HPDE6-E6E7 (cell line): Measurements from ENCODE around the gene ANKRD13D.

Source experiments
- DNase-seq: peaks from one replicate; pipeline ENCODE4 v3.0.0; 2011; ENCODE audit warnings: missing footprints; ENCODE audit errors: extremely low spot score

Gene ANKRD13D

DNA sequence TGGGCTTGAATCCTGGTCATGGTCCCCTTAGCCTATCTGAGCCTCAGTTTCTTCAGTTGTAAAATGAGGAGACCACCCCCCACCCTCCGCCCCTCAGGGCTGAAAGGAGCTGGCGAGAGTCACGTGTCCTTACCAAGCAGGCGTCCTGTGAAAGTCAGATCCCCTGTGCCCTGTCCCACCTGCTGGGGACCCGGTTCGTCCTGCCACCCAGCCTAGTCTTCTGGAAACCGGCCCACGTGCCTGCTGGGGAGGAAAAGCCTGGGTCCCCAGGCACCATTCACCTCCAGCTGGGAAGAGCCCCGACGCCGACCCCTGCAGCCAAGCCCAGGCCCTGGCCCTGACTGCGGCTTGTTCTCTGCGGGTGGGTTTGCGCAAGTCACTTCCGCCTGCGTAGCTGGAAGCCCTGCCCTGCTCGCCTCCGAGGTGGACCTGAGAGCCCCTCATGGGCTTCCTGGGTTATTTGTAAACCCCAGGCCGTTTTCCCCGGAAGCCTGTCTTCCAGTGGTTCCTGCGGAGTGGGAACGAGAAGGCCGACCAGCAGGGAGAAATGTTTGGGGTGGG, 13.5 kb downstream of the ANKRD13D start:
- DNase-seq, result no peak

DNA sequence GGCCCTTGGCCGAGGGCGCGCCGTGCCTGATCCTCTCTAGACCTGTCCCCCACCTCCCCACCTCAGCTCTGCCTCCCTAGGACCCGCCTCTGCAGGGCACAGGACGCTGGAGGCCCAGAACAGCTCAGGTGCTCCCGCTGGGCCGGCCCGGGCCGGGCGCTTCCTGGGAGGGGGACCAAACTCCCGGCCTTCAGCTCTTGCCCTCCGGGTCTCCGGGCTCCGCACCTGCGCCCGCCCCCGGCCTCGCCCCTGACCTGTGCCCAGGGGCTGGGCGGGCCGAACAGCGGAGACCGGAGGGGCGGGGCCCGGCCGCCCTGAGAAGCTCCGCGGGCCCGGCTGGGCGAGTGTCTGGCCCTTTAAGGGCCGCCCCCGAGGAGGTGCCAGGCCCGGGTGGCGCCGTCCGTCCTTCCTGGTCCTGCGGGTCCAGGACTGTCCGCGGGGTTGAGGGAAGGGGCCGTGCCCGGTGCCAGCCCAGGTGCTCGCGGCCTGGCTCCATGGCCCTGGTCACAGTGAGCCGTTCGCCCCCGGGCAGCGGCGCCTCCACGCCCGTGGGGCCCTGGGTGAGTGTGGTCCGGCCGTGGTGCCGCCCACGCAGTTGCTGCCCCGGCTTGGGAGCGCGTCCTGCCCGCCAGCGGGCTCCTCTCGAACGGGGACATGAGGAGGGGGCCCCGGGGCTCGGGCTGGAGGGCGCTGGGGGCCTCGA, 14.2 kb downstream of the ANKRD13D start, which contains the start of gene SSH3:
Gene SSH3 (plus strand): TSS at position 399 of the 703 bp plus-strand sequence. CDS start 96 bp downstream, at position 495.
- no peak for DNase-seq

DNA sequence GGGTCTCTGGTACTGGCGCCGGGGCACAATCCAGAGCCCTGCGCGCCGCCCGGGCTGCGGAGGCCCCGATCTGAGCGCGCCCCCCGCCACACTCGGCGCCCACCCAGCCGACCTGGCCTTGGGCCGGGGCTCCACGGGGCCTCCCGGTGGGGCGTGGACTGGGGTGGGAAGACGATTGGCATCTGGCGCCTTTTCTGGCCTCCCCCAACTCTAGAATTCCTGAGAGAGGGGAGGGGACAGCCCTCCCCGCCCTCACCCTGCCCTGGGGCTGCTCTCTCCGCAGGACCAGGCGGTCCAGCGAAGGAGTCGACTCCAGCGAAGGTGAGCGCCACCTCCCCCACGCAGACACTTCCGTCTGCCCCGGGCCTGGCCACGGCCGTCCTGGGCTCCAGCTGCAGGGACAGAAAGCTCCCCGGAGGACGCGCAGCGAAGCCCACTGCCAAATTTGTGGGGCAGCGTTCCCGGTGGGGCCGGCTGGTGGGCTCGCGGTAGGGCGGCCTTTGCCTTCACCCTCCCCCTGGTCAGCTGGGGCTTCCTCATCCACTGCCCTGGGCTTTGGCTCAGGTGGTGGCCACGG, 14.8 kb downstream of the ANKRD13D start:
- no peak for DNase-seq

DNA sequence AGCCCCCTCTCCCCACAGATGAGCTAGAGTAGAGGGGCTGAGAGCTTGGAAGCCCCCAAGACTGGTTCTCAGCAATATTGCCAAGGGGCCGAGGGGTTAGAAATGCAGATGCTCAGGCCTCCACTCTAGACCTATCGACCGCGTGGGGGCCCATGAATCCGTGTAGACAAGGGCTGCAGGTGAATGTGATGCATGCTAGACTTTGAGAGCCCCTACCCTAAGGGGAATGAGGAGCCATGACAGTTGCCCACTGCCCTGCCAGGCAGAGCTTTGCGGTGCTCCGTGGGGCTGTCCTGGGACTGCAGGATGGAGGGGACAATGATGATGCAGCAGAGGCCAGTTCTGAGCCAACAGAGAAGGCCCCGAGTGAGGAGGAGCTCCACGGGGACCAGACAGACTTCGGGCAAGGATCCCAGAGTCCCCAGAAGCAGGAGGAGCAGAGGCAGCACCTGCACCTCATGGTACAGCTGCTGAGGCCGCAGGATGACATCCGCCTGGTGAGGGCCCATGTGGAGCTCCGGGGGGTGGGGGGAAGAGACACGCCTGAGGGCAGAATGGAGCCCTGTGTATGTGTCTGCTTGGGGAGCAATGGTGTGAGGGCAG, 15.5 kb downstream of the ANKRD13D start:
- no peak for DNase-seq

DNA sequence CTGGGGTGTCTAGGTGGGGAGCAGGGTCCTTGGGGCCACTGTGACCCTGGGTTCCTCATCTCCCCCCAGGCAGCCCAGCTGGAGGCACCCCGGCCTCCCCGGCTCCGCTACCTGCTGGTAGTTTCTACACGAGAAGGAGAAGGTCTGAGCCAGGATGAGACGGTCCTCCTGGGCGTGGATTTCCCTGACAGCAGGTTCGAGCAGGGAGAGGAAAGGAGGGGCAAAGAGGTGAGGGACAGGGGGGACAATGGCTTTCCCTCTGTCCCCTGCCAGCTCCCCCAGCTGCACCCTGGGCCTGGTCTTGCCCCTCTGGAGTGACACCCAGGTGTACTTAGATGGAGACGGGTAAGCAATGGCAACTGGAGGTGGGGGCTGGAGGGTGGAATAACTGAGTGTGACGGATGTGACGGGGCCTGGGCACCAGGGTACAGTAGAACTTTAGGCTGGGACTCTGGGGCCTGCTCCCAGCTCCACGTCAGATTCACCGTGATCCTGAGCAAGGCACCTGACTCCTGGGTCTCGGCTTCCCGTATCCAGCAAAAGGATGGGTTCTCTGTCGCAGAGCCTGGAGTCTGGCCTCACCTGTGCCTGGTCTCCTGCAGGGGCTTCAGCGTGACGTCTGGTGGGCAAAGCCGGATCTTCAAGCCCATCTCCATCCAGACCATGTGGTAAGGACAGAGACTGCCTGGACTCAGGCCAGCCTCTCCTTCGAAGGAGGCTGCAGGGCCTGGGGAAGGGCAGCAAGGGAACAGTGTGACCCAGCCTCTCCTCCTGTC, 17.9 kb downstream of the ANKRD13D start:
- no peak for DNase-seq

DNA sequence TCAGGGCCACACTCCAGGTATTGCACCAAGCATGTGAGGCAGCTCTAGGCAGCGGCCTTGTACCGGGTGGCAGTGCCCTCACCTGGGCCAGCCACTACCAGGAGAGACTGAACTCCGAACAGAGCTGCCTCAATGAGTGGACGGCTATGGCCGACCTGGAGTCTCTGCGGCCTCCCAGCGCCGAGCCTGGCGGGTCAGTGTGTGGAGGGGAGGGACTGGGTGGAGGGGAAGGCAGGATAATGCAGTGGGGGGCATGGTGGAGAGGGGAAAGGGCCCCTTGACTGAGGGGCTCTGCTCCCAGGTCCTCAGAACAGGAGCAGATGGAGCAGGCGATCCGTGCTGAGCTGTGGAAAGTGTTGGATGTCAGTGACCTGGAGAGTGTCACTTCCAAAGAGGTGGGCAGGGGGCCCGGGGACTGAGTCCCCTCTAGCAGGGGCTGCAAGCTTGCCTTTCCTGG, 18.5 kb downstream of the ANKRD13D start:
- DNase-seq, result no peak

DNA sequence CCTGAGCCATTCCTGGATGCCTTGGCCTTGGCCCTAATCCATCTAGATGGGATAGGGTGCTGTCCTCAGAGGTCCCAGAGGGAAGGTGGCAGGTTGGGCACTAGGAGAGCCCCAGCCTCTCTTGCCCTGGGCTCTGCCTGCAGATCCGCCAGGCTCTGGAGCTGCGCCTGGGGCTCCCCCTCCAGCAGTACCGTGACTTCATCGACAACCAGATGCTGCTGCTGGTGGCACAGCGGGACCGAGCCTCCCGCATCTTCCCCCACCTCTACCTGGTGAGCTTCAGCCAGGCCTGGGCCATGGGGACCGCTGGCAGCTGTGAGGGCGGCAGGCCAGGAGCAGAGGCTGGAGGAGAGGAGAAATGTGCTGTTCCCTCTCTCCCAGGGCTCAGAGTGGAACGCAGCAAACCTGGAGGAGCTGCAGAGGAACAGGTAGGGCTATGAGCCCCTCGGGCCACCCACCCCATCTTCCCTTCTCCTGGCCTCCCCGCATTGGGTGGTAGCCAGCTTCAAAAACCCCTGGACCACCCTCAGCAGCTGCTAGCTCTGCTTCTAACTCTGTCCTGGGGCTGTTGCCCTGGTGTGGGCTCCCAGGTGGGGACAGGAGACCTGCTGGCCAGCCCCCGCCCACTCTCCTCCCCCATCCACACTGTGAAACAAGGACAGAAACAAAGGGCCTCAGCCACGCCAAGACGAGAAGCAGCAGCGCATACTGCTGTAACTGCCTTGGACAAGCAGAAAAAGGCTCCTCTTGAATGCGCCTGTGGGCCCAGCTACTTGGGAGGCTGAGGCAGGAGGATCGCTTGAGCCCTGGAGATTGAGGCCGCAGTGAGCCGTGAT, 19.1 kb downstream of the ANKRD13D start:
- no peak for DNase-seq

DNA sequence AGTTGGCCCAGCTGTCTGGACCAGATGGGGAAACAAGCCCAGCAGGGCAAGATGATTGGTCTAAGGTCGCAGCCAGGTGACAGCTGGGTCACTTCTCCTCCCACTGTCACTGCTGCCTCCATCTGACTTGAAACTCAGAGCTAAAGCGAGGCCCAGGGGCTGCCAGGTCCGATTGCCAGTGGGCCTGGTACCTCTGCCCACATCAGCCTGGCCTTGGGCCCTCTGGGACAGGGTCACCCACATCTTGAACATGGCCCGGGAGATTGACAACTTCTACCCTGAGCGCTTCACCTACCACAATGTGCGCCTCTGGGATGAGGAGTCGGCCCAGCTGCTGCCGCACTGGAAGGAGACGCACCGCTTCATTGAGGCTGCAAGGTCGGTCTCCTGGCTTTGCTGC, 20.1 kb downstream of the ANKRD13D start:
- no peak for DNase-seq

DNA sequence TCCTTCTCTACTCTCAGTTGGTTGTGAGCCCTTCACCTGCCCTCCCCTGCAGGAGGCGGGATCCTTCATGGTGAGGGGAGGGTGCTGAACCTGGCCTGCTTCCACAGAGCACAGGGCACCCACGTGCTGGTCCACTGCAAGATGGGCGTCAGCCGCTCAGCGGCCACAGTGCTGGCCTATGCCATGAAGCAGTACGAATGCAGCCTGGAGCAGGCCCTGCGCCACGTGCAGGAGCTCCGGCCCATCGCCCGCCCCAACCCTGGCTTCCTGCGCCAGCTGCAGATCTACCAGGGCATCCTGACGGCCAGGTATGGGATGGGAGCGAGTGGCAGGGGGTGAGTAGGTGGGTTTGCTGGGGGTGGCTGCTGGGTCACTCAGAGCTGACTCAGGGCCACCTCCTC, 20.6 kb downstream of the ANKRD13D start:
- no peak for DNase-seq

DNA sequence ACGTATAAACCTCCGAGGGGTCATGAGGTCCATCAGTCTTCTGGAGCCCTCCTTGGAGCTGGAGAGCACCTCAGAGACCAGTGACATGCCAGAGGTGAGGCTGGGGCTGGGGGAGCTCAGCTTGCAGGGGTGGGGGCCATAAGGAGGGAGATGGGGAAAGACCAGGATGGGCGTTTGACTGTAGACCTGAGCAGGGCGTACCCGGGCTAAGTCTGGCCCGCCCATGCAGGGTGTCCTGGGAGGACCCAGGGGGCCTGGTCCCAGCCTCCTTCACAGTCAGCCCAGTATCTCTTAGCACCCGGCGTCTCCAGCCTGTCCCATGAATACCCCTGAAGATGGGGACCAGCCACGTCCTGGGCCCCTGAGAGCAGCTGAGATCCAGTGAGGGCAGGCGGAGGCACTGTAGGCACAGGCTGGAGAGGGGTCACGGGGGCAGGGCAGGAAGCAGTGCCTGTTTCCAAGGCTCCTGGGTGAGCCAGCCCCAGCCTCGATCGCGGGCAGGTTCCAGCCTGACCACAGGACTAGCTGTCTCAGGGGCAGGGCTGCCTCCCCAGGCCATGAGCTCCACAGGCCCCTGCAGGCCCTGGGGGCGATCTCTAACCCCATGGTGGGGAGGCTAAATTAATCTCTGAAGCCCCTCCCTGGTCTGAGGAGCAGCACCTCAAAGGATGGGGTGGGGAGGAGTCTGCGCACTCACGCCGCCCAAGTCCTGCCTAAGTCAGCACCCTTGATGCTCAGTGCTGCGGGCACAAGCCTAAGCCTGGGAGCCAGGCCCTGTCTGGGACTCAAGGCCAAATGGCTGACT, 21.3 kb downstream of the ANKRD13D start:
- peak; percentile 79 for DNase-seq

DNA sequence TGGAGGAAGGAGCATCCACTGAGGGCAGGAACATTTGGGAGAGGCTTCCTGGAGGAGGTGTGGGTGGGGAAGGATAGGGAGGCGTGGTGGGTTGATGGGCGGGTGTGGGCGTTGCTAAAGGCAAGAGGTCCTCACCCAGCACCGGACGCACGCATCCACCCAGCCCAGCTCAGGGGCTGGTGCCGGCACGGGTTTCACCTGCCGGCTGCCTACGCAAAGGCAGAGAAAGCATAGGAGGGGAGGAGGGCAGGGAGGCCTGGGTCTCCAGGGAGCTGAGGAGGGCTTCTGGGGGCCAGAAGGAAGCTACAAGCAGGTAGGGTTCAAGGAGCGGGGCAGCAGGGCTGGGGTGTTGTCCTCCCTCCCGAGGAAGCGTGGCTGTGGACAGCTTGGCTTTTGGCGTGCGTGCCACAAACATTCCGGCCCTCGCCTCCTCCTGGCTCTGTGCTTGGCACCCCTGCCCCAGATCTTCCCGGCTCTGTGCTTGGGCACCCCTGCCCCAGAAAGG, 22.0 kb downstream of the ANKRD13D start:
- no peak for DNase-seq

DNA sequence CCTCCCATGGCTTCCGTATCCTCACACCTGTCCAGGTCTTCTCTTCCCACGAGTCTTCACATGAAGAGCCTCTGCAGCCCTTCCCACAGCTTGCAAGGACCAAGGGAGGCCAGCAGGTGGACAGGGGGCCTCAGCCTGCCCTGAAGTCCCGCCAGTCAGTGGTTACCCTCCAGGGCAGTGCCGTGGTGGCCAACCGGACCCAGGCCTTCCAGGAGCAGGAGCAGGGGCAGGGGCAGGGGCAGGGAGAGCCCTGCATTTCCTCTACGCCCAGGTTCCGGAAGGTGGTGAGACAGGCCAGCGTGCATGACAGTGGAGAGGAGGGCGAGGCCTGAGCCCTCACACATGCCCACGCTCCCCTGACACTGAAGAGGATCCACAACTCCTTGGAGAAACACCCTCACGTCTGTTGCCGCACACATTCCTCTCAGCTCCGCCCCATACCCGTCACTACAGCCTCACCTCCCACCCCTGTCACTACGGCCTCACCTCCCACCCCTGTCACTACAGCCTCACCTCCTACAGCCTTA, 22.5 kb downstream of the ANKRD13D start:
- DNase-seq, result no peak

DNA sequence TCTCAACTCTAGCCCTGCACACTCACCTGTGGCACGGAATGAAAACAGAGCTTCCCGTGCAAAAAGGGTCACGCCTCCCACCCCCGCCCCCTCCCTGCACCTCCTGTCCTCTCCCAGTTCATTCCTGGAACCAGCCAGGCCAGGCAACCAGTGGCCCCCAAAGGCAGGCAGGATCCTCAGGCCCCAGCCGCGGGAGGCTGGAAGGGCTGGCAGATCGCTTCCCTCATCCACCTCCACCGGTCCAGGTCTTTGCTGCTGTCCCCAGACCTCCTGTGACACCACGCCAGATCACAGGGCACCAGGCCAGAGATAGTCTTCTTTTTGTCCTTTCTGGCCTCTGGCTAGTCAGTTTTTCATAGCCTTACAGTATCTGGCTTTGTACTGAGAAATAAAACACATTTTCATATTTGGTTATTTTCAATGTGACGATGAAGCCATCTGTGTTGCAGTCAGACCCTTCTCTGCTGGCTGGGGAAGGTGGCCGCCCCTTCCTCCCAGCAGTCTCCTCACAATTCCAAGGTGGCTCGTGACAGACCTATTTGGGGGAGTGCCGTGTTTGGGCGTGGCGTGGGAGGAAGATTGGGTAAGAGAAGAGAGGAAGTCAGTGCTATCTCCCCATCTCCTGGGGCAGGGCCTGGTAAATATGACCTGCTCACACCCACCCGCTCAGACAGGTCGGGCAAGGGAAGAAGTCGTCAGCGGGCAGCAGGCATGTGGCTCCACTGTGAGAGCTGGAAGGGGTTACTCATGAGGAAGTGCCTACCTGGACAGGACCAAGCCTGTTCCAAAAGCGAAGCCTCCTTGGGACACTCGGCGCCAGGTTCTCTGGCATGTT, 23.3 kb downstream of the ANKRD13D start:
- peak; percentile 93 for DNase-seq

DNA sequence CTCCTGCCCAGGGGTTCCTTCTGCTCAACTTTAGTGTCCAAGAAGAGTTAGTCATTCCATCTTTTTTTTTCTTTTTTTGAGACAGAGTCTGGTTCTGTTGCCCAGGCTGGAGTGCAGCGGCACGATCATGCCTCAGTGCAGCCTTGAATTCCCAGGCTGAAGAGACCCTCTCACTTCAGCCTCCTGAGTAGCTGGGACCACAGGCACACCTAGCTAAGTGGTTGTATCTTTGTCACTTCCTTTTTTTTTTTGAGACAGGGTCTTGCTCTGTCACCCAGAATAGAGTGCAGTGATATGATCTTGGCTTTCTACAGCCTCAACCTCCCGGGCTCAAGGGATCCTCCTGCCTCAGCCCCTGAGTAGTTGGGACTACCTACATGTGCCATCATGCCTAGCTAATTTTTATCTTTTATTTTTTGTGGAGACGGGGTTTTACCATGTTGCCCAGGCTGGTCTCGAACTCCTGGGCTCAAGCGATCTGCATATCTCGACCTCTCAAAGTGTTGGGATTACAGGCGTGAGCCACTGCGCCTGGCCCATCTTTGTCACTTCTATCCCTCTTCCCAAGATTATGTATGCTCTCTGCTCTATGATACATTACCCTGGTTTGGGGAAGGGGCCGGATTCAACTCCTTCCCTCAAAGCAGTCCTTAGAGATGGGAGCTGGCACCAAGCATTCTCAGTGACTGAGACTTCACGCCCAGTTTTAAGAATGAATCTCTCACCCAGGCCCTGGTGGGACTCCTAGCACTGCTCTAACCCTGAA, 24.2 kb downstream of the ANKRD13D start:
- DNase-seq, result no peak

DNA sequence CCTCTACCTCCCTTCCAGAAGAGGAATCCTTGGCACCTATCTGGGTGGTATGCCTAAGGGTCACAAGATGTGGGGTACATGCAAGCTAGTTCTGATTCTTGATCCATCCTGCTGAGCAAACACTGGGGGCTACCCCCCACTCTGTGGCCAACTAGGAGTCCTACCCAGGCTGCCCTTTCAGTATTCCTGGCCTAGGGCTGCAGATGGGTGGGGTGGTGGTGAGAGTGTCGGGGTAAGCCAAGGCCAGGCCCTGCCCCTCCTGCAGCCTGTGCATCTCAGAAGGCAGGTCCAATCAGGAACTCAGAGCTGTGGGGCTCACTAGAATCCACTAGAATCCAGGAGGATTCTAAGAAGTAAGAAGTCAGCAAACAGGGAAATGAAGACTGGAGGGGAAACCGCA, 25.1 kb downstream of the ANKRD13D start:
- no peak for DNase-seq

DNA sequence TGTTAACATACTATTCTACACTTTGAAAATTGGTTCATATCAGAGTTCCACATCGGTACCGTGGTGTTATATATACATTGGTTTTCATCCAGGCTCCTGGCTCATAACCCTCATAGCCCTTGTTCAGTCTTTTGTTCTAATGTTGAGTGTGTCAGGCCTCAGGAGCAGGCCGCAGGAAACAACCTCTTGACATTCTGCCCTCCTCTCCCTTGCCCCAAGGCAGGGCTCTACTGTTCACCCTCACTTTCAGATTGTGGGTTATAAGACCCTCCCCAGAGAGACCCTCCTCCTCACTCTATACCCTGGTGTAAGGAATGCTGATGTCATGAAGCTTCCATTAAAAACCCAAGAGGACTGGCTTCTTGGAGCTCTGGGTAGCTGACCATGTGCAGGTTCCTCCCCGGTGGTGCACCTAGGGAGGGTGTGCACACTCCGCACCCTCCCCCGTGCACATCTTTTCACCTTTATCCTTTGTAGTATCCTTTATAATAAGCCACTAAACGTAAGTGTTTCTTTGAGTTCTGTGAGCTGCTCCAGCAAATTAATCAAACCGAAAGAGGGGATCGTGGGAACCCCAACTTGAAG, 26.3 kb downstream of the ANKRD13D start:
- no peak for DNase-seq

DNA sequence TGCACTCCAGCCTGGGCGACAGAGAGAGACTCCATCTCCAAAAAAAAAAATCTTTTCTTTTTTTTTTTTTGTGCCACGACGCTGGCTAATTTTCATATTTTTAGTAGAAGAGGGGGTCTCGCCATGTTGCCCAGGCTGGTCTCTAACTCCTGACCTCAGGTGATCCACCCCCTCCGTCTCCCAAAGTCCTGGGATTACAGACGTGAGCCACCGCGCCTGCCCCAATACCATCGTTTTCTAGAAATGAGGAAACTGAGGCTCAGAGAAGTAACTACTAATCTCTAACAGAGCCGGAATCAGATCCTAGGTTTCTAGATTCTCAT, 27.7 kb downstream of the ANKRD13D start:
- no peak for DNase-seq
